Glutamatergic neuron (in vitro differentiated cells): ENCODE measurements around the gene MPPED2. TPM values are rescaled to one million over a fixed set of nuclear protein-coding genes. Genes with fewer than 3 reads are reported as not detected.
A peak's percentile ranks its signal among the peaks of the same experiment; 100 is the strongest.

Source experiments
- DNase-seq: peaks from one replicate; pipeline ENCODE4 v3.0.0; 2022
- H3K27ac Mint-ChIP-seq: one replicate; pipeline ENCODE4 v1.8.0; 2020; ENCODE audit warnings: mild to moderate bottlenecking, mixed read lengths, inconsistent platforms; ENCODE audit not compliant: unreplicated experiment
- H3K27me3 Mint-ChIP-seq: one replicate; pipeline ENCODE4 v1.8.0; 2020; ENCODE audit warnings: mild to moderate bottlenecking, moderate library complexity, mixed read lengths, inconsistent platforms; ENCODE audit not compliant: unreplicated experiment
- H3K36me3 Mint-ChIP-seq: one replicate; pipeline ENCODE4 v1.8.0; 2020; ENCODE audit warnings: mild to moderate bottlenecking, mixed read lengths, inconsistent platforms; ENCODE audit not compliant: unreplicated experiment
- H3K4me1 Mint-ChIP-seq: one replicate; pipeline ENCODE4 v1.8.0; 2020; ENCODE audit warnings: mild to moderate bottlenecking, low read depth, mixed read lengths, inconsistent platforms; ENCODE audit not compliant: unreplicated experiment
- H3K4me3 Mint-ChIP-seq: one replicate; pipeline ENCODE4 v1.8.0; 2020; ENCODE audit warnings: mild to moderate bottlenecking, mixed read lengths, inconsistent platforms; ENCODE audit not compliant: unreplicated experiment
- H3K9me3 Mint-ChIP-seq: one replicate; pipeline ENCODE4 v1.8.0; 2020; ENCODE audit warnings: mild to moderate bottlenecking, moderate library complexity, mixed read lengths, inconsistent platforms; ENCODE audit not compliant: unreplicated experiment
- total RNA-seq: library from RNA; stranded (reverse); fragmentation: NEBNext Ultra II Directional; extraction: Animal tissue kit (Norgen Biotek cat#: 25700); gene quantifications from one replicate; pipeline ENCODE4 v1.2.1, GENCODE V29; 2021; ENCODE audit not compliant: unreplicated experiment
- TF ChIP-seq, protein P1 (sequence below): fragments of 200-600 bp; sonication (generic); IDR thresholded peaks from one replicate; pipeline ENCODE4 v1.5.0; 2021; ENCODE audit not compliant: partially characterized antibody, unreplicated experiment

MPPED2 gene
- total RNA-seq, 1 donor from 2014 or later = 11.0 TPM

DNA sequence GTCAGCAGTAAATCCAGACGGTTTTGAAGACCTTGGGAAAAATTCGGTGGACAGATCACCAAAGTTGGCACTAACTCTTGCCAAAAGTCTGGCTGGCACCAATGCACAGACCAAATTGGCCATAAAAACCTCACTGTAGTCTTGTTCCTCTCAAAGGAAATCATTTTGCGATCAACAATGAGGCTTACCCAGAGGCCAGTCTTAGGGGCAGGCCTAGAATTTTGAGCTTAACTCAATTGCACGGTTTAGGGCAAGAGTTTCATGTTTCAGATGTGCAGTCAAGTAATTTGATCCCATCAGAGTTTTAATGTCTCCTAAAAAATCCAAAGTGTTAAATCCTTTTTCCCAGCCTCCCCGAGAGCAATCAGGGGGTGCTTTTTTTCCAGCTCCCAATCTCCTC lies 19.0 kb downstream of the MPPED2 start:
- Mint-ChIP-seq H3K36me3 (peaks cover 6% of the 10 kb centered on the region), H3K27me3 (no peaks in the 10 kb centered on the region)
- no peak for DNase-seq

DNA sequence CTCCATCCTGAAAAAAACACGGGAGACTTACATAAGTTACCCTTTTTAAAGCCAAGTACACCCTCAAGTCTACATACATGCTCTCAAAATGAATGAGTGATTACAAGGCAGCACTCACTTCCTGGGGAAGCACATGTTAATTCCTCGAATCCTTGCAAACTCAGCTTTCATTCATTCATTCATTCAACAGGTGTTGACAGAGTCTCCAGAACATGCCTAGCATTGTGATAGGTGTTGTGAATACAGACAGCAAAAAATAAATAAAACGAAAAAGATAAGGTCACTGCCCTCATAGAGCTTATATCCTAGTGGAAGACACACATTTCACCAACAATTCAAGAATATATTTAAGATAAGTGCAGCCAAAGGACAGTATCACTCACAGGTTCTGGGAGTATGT lies 19.7 kb downstream of the MPPED2 start:
- Mint-ChIP-seq H3K4me1 (peaks cover 30% of the 10 kb centered on the region), H3K9me3 (peaks cover 2% of the 10 kb centered on the region), H3K36me3 (peaks cover 6% of the 10 kb centered on the region), H3K27me3 (no peaks in the 10 kb centered on the region), H3K27ac (no peak overlapping the region), H3K4me3 (no peak overlapping the region)
- TF ChIP-seq, protein P1, sequence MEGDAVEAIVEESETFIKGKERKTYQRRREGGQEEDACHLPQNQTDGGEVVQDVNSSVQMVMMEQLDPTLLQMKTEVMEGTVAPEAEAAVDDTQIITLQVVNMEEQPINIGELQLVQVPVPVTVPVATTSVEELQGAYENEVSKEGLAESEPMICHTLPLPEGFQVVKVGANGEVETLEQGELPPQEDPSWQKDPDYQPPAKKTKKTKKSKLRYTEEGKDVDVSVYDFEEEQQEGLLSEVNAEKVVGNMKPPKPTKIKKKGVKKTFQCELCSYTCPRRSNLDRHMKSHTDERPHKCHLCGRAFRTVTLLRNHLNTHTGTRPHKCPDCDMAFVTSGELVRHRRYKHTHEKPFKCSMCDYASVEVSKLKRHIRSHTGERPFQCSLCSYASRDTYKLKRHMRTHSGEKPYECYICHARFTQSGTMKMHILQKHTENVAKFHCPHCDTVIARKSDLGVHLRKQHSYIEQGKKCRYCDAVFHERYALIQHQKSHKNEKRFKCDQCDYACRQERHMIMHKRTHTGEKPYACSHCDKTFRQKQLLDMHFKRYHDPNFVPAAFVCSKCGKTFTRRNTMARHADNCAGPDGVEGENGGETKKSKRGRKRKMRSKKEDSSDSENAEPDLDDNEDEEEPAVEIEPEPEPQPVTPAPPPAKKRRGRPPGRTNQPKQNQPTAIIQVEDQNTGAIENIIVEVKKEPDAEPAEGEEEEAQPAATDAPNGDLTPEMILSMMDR = no peak
- no peak for DNase-seq

More for the DNA sequence above, 19.0 kb downstream of the MPPED2 start:
- Mint-ChIP-seq H3K4me1 (peaks cover 30% of the 10 kb centered on the region), H3K4me3 (no peak overlapping the region), H3K9me3 (peaks cover 2% of the 10 kb centered on the region), H3K27ac (no peak overlapping the region)
- TF ChIP-seq, protein P1 = no peak

DNA sequence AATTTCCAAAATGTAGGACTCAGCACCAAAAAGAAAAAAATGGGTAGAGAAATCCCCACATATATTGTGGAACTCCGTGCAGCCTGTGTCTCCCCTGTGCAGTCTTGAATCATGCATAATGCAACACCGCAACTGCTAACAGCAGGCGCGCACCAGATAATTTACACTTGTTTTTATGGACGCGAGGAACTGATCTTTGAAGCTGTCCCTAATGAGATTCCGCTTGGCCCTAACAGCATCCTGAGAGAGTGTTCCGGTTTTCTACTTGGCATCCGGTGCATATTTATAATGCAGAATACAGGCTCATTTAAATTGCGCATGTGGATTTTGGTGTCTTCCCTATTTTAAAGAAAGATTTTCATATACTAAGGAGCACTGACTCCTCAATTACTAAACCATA lies 21.1 kb downstream of the MPPED2 start:
- no peaks in the 10 kb centered on the region for H3K27me3 Mint-ChIP-seq
- TF ChIP-seq, protein P1 = no peak
- peaks cover 2% of the 10 kb centered on the region for H3K9me3 Mint-ChIP-seq
- H3K27ac Mint-ChIP-seq = peak overlapping the region; percentile 54
- H3K4me3 Mint-ChIP-seq = peak overlapping the region; percentile 47
- DNase-seq = peak; percentile 45
- H3K4me1 Mint-ChIP-seq = peaks cover 28% of the 10 kb centered on the region
- H3K36me3 Mint-ChIP-seq = peaks cover 6% of the 10 kb centered on the region

DNA sequence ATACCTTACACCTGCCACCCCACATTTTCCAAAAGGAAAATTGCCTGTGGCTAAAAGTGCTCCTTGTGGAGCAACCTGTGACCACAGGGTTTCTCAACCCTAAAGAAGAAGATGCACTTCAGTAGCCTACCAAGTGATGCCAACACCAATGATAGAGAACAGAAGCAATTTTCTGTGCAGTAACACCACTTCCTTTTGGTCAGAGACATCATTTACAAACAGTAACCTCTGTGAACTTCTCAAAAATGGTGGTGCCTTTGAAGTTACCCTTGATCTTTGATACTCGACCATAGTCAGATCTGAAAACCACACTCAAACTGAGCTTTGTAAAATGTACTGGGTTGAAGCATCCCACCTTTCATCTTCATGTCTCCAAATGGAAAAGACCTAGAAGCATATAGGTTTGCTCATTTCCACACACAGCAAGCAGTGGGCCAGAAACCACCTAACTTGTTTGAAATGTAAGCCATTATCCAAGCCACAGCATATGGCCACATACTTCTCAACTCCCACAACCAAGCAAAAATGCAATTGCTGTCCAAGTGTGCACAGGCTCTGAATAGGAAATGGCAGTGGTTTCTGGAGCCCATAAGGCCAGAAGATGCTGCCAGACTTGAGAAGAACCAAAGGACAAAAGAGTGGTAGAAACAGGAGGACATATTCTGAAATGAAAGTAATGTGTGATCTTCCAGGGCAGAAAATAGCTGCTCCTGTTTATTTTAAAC lies 24.3 kb downstream of the MPPED2 start:
- H3K4me1 Mint-ChIP-seq = peaks cover 16% of the 10 kb centered on the region
- H3K9me3 Mint-ChIP-seq = no peaks in the 10 kb centered on the region
- H3K27ac Mint-ChIP-seq = no peak overlapping the region
- DNase-seq = no peak
- H3K4me3 Mint-ChIP-seq = no peak overlapping the region
- TF ChIP-seq, protein P1 = no peak
- H3K36me3 Mint-ChIP-seq = peaks cover 6% of the 10 kb centered on the region
- no peaks in the 10 kb centered on the region for H3K27me3 Mint-ChIP-seq
